Effector CD4-positive, alpha-beta T cell (primary cell): ENCODE measurements around the gene RPS19.

Experiments
- DNase-seq: peaks from one replicate; pipeline ENCODE4 v3.0.0-alpha.2; 2020

The RPS19 gene

GRCh38 chr19:41879670-41880328, 19.7 kb downstream of the RPS19 start:
- no peak for DNase-seq

DNA sequence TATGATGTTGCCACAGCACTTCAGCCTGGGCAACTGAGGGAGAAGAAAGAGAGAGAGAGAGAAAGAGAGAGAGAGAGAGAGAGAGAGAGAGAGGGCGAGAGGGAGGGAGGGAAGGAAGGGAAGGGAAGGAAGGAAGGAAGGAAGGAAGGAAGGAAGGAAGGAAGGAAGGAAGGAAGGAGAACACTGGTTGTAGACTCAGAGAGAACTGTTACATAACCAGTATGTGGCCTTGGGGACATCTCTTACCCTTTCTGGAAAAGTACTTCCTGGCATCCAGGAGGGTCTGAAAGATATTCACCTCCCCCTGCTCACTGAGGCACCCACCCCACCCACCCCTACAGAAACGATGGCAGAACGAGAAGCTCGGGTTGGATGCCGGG, 20.3 kb downstream of the RPS19 start:
- no peak for DNase-seq

- peak; percentile 47 for DNase-seq
These were observed 22.8 kb downstream of the RPS19 start, which contains the start of gene ARHGEF1 for GRCh38 chr19:41882568-41883462. TSS of gene ARHGEF1 (plus strand) at chr19:41883184. CDS start at chr19:41888083, 4,899 bp downstream.

DNA sequence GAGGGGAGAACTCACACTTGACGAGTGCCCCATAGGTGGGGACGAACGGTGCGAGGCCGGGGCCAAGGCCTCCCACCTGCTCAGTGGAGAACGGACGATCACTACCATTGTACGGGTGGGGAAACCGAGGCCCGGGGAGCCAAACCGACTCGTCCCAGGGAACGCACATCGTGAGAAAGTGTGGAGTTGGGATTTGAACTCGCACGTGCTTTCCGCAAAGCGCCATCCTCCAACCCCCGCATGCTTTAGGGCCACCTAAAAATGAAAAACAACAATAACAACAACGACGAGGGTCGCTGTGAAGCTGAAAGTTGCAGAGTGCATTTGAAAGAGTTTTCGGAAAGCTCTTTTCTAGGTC, 23.4 kb downstream of the RPS19 start:
- no peak for DNase-seq

DNA sequence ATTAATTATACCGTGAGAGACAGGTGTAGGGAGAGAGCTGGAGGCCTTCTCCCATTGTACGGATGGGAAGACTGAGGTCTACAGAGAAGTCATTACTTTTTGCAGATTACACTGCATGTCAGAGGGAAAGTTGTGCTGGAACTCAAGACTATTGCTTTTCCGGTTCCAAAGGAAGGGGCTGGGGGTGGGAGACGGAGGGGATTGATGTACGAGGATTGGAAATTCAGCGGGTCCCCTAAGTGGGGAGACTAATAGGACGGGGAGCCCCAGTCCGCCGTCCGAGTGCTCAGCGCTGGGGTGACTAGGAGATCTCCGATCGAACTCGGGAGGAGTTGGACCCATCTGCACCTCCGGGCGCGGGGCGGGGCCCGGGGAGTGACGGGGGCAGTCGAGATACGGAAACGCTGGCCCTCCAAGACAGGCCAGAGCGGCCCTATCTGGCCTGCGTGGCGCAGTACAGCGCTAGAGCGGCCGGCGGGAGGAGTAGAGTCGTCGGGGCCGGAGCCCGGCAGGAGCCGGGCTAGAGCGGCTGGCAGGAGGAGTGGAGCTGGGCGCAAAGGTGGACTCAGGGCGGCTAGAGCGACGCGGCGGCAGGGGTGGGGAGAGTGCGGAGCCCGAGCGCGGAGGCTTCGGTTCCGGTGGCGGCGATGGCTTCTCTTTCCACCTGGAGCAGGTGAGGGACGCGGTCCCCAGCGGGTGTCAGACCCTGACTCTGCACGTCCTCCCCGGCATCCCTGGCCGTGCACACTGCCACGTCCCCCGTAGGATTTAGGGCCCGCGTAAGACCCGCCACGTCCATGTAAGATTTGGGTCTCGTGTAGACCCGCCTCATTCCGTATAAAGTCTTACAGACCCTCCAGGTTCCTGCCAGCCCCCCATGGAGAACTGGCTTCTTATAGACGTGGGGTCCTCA, 24.0 kb downstream of the RPS19 start:
- DNase-seq: peak; percentile 76

- peak; percentile 61 for DNase-seq
These were observed 27.0 kb downstream of the RPS19 start for GRCh38 chr19:41886761-41887710.

DNA sequence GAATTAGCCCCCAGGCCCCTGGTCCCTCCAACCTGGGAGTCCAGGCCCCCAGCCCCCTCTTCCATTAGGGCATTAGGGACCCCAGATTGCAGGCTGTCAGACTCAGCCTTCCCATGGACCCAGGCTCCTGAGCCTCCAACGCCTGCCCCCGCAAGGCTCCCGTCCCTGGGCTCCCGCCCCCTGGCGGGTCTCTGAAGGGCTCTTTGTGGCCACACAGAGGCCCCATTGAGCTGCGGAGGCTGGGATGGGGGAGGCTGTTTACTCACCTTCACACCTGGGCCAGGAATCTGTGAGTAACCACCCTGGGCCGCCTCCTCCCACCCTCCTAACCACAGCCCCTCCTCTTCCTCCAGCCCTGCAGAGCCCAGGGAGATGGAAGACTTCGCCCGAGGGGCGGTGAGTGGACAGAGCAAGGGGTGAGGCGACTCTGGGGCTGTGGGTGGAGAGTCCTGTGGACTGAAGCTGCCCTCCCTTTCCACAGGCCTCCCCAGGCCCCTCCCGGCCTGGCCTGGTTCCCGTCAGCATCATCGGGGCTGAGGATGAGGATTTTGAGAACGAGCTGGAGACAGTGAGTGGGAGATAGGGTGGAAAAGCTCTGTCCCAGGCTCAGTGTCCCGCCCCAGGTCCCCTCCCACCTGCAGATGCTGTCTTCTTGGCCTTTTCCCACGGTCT, 27.8 kb downstream of the RPS19 start:
- peak; percentile 78 for DNase-seq

DNA sequence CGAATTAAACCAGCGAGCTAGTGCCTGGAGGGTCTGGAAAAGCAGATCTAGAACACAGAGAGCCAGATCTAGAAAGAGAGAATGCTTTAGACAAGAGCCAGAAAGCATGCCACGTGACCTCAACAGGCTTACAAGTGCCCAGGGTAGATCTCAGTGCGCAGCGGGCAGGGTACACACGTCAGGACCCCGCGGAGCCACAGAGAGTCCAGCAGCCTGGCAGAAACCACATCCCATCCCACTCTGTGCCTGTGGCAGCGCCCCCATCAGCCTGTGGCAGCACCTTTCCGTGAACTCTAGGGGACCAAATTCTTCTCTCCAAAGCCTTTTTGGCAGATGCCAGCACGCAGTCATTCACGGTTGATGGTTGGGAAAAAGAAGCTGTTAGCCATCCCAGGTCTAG, 28.9 kb downstream of the RPS19 start:
- no peak for DNase-seq

DNA sequence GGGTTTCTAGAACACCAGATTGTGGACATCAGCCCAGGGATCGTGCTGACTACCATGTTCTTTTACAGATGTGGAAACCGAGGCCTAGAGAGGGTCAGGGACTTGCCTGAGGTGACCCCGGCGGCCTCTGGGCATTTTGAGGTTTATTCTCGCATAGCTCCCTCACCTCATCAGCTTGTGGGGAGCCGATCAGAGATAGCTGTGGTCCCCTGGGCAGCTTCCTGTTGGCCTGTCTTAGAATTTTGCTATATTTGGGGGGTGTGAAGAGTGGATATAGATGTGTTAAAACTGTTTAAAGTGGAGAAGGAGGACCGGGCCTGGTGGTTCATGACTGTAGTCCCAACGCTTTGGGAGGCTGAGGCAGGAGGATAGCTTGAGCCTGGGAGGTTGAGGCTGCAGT, 29.8 kb downstream of the RPS19 start:
- DNase-seq: no peak

DNA sequence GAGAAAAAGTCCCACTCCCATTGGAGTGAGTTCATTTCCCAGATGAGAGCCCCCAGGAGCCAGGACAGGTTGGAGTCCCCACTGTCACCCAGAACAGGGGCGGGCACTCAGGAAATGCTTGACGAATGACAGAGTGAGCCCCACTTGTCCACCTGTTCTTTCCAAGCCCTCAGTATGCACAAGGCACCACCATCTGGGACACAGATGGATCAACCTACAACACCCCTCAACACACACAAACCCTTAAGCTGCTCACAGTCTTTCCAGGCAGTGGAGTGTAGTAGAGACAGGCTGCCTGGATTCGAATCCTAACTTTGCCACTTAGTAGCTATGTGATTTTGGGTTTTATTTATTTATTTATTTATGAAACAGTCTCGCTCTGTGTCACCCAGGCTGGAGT, 30.9 kb downstream of the RPS19 start:
- no peak for DNase-seq

GRCh38 chr19:41892173-41892902, 32.3 kb downstream of the RPS19 start:
- DNase-seq: no peak

DNA sequence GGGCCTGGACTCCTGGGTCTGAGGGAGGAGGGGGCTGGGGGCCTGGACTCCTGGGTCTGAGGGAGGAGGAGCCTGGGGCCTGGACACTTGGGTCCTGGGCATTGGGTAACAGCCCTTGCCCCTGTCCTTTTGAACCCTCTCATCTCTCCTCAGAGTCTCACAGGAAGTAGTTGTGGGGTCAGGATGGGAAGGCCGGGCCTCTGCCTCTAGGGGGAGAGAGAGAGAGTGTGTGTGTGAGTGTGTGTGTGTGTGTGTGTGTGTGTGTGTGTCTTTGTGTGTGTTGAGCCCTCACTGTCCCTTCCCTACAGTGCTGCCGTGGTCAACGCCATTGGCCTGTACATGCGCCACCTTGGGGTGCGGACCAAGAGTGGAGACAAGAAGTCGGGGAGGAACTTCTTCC, 33.8 kb downstream of the RPS19 start:
- DNase-seq: no peak

DNA sequence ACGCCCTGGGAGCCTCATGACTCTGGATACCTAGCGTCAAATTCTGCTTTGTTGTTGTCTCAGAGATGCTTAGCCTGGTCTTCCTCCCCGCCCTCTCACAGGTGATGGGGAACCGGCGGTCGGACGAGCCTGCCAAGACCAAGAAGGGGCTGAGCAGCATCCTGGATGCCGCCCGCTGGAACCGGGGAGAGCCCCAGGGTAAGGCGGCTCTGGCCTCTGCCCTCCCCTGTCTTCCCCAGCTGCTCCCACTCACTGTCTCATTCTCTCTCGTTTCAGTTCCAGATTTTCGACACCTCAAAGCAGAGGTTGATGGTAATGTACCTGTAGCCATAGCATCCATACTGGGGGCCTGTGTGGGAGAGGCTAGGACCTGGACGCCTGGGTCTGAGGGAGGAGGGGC, 34.3 kb downstream of the RPS19 start:
- DNase-seq: no peak

GRCh38 chr19:41895745-41896580, 35.9 kb downstream of the RPS19 start:
- no peak for DNase-seq

GRCh38 chr19:41896581-41896942, 36.5 kb downstream of the RPS19 start:
- no peak for DNase-seq

DNA sequence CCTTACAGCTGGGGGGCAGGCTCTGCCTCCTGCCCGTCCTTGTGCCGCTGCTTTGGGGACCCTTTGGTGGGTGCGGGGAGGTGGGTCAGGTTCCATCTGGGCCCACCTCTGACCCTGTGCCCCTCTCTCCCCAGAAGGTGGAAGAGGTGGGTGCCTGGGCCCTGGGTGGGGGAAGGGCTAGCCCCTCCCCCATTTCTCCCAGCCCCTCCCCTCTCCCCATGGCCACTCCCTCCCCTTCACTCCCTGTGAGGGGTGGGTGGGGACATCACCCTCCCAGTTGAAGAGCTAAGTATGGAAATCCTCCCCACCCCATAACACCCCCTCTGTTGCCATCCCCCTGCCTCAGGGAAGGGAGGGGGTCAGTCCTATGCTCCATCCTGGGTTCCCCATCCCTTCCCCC, 37.1 kb downstream of the RPS19 start:
- no peak for DNase-seq

DNA sequence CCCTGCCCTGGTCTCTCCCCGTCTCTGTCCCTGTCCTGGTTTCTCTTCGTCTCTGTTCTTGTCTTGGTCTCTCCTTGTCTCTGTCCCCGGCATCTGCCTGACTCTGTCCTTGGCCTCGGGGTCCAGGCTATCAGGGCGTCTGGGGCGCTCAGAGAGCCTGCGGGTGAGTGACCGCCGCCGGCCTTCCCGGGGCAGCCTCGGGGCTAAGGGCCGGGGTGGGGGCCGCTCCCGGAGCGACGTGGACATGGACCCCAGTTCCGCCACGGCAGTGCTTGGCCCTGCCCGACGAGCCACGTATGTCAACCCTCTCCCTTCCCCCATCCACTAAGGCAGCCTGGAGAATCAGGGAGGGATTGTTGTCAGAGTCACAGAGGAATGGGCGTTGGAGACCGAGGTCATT, 37.8 kb downstream of the RPS19 start:
- DNase-seq: no peak

DNA sequence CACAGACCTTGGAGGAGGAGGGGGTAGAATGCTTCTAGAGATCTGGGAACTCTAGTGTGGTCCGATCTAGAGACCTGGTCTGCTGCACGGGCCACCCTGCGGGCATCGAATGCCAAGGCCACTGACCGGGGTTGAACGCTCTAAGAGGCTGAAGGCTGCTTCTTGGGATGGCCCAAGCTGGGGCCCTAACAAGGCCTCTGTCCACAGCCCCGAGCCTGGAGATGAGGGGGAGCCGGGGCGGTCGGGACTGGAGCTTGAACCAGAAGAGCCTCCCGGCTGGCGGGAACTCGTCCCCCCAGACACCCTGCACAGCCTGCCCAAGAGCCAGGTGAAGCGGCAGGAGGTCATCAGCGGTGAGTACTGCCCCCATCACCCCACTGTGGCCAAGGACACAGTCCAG, 38.2 kb downstream of the RPS19 start:
- no peak for DNase-seq

DNA sequence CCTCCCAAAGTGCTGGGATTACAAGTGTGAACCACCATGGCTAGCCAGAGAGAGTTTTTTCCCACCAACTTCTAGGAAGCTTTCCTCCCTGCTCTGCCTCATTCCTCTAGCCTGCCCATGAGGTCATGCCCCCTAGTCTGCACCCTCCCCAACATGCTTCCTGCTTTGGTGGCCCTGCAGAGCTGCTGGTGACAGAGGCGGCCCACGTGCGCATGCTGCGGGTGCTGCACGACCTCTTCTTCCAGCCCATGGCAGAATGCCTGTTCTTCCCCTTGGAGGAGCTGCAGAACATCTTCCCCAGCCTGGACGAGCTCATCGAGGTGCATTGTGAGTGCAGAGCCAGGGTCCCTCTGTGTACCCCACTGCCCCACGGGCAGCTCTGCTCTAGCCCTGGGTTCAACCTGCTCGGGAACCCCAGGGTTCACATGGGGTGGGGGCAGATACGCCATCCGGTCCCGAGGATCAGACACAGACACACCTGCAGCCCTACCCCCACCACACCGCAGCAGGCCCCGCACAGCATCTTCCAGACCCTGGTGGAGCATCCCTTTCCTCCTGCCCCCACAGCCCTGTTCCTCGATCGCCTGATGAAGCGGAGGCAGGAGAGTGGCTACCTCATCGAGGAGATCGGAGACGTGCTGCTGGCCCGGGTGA, 41.8 kb downstream of the RPS19 start:
- DNase-seq: no peak
